ENCODE data around the gene SSBP4.

Gene SSBP4

GRCh38 chr19:18465214-18465963 is 46.2 kb downstream of the SSBP4 start:
- DNase-seq (ENCODE audit: insufficient read length, low spot score) (no peak), FAIRE-seq (no peak)
- no peak for TF ChIP-seq POLR2A (IDR thresholded peaks at IDR 0.05; ENCODE audit: low read depth, low read length)

DNA sequence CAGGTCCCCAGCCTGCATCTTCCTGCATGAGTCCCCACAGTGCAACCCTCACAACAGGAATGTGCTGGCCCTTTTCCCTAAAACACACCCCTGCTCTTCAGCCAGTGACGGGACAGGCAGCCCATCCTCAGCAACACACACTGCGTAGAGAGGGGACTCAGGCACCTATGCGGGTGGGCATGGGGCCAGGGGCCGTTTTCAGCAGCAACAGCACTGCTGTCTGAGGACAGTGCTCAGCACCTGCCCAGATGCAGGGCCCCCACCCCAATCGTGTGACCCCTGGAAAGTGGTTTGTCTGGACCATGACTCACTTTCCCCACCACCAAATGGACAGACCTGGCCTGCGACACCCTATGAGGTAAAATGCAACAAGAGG is 46.8 kb downstream of the SSBP4 start:
- FAIRE-seq (no peak), DNase-seq (ENCODE audit: insufficient read length, low spot score) (no peak)
- no peak for TF ChIP-seq POLR2A (IDR thresholded peaks at IDR 0.05; ENCODE audit: low read depth, low read length)

GRCh38 chr19:18466354-18466753 is 47.2 kb downstream of the SSBP4 start:
- no peak for TF ChIP-seq POLR2A (IDR thresholded peaks at IDR 0.05; ENCODE audit: low read depth, low read length)
- FAIRE-seq (no peak), DNase-seq (ENCODE audit: insufficient read length, low spot score) (no peak)

DNA sequence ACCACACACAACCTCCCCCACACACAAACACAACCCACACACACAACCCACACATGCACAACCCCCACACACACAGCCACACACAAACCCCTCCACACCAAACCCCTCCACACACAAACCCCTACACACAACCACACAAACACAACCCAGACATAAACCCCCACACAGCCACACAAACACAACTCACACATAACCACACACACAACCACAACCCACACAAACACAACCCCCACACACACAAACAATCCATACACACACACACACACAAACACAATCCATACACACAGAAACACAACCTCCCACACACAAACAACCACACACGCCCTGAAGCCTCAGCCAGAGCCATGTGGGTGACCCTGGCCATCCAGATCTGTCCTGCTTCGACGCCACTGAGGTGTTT is 48.8 kb downstream of the SSBP4 start:
- no peak for FAIRE-seq

GRCh38 chr19:18468517-18468916 is 49.3 kb downstream of the SSBP4 start:
- FAIRE-seq (no peak), DNase-seq (ENCODE audit: insufficient read length, low spot score) (peak; percentile 63)
- TF ChIP-seq POLR2A (IDR thresholded peaks at IDR 0.05; ENCODE audit: low read depth, low read length), result no peak

More for the DNA sequence above, 48.8 kb downstream of the SSBP4 start:
- no peak for DNase-seq (ENCODE audit: insufficient read length, low spot score)
- TF ChIP-seq POLR2A (IDR thresholded peaks at IDR 0.05; ENCODE audit: low read depth, low read length), result no peak

GRCh38 chr19:18469069-18469846 is 50.1 kb downstream of the SSBP4 start:
- DNase-seq (ENCODE audit: insufficient read length, low spot score) (peak; percentile 53), FAIRE-seq (no peak)
- TF ChIP-seq POLR2A (IDR thresholded peaks at IDR 0.05; ENCODE audit: low read depth, low read length), result no peak

- DNase-seq (ENCODE audit: insufficient read length, low spot score), result no peak
- no peak for FAIRE-seq
- TF ChIP-seq POLR2A (IDR thresholded peaks at IDR 0.05; ENCODE audit: low read depth, low read length), result no peak
Measured at GRCh38 chr19:18470787-18471186, 51.6 kb downstream of the SSBP4 start.

- no peak for FAIRE-seq
- no peak for DNase-seq (ENCODE audit: insufficient read length, low spot score)
- no peak for TF ChIP-seq POLR2A (IDR thresholded peaks at IDR 0.05; ENCODE audit: low read depth, low read length)
Measured at GRCh38 chr19:18473003-18473705, 54.0 kb downstream of the SSBP4 start.

DNA sequence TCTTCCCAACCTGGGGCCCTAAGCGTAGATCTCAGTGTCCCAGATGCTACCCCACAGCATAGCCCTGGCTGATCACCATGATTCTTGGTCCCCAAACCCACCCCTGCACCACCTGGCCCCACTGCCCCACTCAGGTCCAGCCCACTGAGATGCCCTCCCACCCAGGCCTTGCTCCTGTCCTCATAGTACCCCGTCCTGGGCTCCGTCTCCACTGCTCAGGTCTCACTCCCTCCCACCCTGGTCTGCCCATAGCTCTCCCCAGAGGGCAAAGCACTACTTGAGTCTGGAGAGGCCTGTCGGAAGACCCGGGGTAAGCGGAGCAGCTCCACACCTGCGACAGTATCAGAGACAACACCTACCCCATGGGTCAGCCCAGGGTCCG is 54.5 kb downstream of the SSBP4 start:
- TF ChIP-seq POLR2A (IDR thresholded peaks at IDR 0.05; ENCODE audit: low read depth, low read length), result no peak
- DNase-seq (ENCODE audit: insufficient read length, low spot score) (no peak), FAIRE-seq (no peak)

DNA sequence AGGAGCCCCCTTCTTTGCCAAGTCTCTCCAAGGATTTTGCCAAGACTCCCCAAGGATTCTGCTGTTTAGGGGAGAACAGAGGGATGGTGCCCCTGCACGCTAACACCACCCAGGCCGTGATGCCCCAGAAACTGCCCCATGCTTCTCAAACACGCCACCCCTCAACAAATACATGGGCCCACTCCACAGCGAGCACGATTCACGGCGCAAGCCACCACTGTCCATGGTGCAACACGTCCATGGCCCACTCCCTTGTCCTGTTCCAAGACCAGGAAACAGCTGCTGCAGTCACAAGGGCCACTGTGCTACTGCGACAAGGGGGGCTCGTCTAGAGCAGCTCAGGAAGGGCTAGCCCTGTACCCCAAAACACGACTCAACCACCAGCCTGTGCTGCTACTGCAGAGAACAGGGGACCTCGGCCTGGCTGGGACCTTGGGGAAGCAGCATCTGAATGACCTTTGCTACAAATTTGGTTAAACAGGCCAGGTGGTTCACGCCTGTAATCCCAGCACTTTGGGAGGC is 55.2 kb downstream of the SSBP4 start:
- DNase-seq (ENCODE audit: insufficient read length, low spot score) (no peak), FAIRE-seq (no peak)
- no peak for TF ChIP-seq POLR2A (IDR thresholded peaks at IDR 0.05; ENCODE audit: low read depth, low read length)

DNA sequence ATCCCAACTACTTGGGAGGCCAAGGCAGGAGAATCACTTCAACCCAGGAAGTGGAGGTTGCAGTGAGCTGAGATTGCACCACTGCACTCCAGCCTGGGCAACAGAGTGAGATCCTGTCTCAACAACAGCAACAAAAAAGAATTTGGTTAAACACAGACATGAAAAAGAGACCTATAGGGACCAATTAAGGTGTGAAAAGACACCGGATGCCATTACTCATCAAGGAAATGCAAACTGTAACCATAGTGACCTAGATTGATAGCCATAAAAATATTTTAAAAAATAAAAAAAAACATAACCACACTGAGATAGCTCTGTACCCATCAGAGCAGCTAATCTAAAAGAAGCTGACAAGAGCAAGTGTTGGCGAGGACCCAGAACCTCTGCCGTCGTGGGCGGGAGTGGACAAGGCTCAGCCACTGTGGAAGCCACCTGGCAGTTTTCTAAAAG is 55.8 kb downstream of the SSBP4 start:
- DNase-seq (ENCODE audit: insufficient read length, low spot score) (no peak), FAIRE-seq (no peak)
- no peak for TF ChIP-seq POLR2A (IDR thresholded peaks at IDR 0.05; ENCODE audit: low read depth, low read length)

DNA sequence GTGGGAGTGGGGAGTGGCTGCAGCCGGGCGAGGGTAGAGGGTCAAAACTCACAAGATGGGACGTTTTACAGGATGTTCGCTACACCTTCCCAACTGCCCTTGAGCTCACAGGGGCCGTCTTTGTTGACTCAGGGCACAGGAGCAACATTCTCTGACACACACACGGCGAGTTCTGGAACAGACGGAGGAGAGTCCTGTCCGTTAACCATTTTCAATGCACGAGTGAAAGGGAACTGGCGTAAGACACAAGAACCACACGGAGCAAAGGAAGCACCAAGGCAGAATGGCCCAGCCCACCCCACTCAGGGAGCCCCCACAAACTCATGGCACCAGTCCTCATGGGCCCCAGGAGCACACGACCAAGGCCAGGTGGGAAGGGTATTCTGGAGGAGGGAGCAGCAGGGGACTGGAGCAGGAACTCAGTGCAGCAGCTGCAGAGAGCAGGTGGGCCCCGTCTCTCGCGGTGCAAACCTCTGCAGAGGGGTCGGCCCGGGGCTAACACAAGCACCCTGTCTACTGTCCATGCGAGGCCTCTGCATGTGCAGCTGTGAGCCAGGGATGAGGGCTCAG is 56.6 kb downstream of the SSBP4 start:
- DNase-seq (ENCODE audit: insufficient read length, low spot score) (no peak), FAIRE-seq (no peak)
- no peak for TF ChIP-seq POLR2A (IDR thresholded peaks at IDR 0.05; ENCODE audit: low read depth, low read length)

DNA sequence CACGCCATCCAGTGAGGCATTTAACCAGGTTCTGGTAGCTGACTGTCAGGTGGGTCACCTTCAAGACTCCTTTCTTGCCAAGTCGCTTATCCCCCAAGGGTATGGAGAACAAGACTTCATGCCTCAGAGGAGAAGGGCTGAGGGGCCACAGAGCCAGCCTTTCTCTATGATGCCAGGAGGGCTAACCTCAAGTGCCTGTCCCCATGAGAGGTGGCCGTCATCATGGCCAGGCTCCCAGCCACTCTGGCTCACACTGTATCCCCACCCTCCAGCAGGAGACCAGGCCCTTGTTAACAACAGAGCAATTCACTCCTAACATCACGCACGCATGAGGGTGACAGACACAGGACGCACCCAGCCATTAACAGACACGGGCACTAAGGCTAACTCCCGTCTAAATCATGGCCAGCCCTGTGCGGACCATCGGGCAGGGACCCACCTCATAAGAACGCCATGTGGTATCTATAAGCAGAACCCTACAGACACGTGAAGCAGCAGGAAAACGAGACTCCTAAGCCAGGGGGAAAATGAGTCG is 57.4 kb downstream of the SSBP4 start:
- no peak for TF ChIP-seq POLR2A (IDR thresholded peaks at IDR 0.05; ENCODE audit: low read depth, low read length)
- DNase-seq (ENCODE audit: insufficient read length, low spot score), result no peak
- no peak for FAIRE-seq

Data from H54 (cell line).